Measurements from ENCODE around the gene ASXL2. TPM values are rescaled to one million over a fixed set of nuclear protein-coding genes. Genes with fewer than 3 reads are reported as not detected.

ASXL2 gene
- total and polyA plus RNA-seq, 2 of the 13 experiments (the other 11 are each of a cell fraction or from before 2014, with no cell fraction given) = 12.1 to 19.2 TPM

DNA sequence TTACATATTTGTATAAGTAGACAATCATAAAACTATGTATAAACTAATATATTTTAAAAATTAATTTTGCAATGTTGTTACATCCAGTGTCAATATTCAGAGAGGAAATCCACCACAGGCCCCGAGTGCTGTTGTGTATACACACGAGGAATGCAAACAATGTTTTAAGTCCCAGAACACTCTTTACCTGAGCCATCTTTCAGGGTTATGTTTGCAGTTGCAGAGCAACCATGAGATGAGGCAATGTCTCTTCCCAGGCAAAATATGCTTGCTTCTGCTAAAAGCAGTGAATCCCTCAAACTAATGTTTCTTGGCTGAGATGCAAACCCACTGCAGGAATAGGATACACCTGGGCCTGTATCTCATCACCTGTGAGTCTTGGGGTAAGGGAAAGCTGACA lies 91.3 kb downstream of the ASXL2 start (continued):
- TF ChIP-seq, protein P1, sequence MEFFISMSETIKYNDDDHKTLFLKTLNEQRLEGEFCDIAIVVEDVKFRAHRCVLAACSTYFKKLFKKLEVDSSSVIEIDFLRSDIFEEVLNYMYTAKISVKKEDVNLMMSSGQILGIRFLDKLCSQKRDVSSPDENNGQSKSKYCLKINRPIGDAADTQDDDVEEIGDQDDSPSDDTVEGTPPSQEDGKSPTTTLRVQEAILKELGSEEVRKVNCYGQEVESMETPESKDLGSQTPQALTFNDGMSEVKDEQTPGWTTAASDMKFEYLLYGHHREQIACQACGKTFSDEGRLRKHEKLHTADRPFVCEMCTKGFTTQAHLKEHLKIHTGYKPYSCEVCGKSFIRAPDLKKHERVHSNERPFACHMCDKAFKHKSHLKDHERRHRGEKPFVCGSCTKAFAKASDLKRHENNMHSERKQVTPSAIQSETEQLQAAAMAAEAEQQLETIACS (CRISPR knock-in tag; IDR thresholded peaks at IDR 0.05) = no peak
- TF ChIP-seq KLF16 (CRISPR knock-in tag; IDR thresholded peaks at IDR 0.05) = 0 out of 4 replicates have a peak, but pooled peaks of 1 of the 2 experiments have one; percentile 64
- TF ChIP-seq, protein P2, sequence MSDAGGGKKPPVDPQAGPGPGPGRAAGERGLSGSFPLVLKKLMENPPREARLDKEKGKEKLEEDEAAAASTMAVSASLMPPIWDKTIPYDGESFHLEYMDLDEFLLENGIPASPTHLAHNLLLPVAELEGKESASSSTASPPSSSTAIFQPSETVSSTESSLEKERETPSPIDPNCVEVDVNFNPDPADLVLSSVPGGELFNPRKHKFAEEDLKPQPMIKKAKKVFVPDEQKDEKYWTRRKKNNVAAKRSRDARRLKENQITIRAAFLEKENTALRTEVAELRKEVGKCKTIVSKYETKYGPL (CRISPR knock-in tag; IDR thresholded peaks at IDR 0.05) = no peak
- TF ChIP-seq, protein P3, sequence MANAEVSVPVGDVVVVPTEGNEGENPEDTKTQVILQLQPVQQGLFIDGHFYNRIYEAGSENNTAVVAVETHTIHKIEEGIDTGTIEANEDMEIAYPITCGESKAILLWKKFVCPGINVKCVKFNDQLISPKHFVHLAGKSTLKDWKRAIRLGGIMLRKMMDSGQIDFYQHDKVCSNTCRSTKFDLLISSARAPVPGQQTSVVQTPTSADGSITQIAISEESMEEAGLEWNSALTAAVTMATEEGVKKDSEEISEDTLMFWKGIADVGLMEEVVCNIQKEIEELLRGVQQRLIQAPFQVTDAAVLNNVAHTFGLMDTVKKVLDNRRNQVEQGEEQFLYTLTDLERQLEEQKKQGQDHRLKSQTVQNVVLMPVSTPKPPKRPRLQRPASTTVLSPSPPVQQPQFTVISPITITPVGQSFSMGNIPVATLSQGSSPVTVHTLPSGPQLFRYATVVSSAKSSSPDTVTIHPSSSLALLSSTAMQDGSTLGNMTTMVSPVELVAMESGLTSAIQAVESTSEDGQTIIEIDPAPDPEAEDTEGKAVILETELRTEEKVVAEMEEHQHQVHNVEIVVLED (CRISPR knock-in tag; IDR thresholded peaks at IDR 0.05; ENCODE audit: borderline replicate concordance) = no peak
- no peak for TF ChIP-seq ZNF296 (CRISPR knock-in tag; conservative IDR thresholded peaks at IDR 0.05)
- TF ChIP-seq, protein P4, sequence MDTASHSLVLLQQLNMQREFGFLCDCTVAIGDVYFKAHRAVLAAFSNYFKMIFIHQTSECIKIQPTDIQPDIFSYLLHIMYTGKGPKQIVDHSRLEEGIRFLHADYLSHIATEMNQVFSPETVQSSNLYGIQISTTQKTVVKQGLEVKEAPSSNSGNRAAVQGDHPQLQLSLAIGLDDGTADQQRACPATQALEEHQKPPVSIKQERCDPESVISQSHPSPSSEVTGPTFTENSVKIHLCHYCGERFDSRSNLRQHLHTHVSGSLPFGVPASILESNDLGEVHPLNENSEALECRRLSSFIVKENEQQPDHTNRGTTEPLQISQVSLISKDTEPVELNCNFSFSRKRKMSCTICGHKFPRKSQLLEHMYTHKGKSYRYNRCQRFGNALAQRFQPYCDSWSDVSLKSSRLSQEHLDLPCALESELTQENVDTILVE (CRISPR knock-in tag; IDR thresholded peaks at IDR 0.05) = no peak; the same call in 1 of the 2 replicates
- TF ChIP-seq, protein P5, sequence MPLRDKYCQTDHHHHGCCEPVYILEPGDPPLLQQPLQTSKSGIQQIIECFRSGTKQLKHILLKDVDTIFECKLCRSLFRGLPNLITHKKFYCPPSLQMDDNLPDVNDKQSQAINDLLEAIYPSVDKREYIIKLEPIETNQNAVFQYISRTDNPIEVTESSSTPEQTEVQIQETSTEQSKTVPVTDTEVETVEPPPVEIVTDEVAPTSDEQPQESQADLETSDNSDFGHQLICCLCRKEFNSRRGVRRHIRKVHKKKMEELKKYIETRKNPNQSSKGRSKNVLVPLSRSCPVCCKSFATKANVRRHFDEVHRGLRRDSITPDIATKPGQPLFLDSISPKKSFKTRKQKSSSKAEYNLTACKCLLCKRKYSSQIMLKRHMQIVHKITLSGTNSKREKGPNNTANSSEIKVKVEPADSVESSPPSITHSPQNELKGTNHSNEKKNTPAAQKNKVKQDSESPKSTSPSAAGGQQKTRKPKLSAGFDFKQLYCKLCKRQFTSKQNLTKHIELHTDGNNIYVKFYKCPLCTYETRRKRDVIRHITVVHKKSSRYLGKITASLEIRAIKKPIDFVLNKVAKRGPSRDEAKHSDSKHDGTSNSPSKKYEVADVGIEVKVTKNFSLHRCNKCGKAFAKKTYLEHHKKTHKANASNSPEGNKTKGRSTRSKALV (CRISPR knock-in tag; IDR thresholded peaks at IDR 0.05) = no peak
- TF ChIP-seq HDAC1 (CRISPR knock-in tag; IDR thresholded peaks at IDR 0.05) = peak; percentile 73
- TF ChIP-seq BCL6 (CRISPR knock-in tag; IDR thresholded peaks at IDR 0.05) = peak; percentile 73
- TF ChIP-seq MIER3 (CRISPR knock-in tag; IDR thresholded peaks at IDR 0.05; ENCODE audit: borderline replicate concordance) = peak; percentile 86; the same call in 1 of the 2 replicates
- TF ChIP-seq, protein P6, sequence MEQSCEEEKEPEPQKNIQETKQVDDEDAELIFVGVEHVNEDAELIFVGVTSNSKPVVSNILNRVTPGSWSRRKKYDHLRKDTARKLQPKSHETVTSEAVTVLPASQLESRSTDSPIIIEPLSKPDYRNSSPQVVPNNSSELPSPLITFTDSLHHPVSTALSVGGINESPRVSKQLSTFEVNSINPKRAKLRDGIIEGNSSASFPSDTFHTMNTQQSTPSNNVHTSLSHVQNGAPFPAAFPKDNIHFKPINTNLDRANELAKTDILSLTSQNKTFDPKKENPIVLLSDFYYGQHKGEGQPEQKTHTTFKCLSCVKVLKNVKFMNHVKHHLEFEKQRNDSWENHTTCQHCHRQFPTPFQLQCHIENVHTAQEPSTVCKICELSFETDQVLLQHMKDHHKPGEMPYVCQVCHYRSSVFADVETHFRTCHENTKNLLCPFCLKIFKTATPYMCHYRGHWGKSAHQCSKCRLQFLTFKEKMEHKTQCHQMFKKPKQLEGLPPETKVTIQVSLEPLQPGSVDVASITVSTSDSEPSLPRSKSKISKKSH (CRISPR knock-in tag; IDR thresholded peaks at IDR 0.05; ENCODE audit: borderline replicate concordance) = no peak
- no peak for TF ChIP-seq ZNF180 (CRISPR knock-in tag; IDR thresholded peaks at IDR 0.05; ENCODE audit: borderline replicate concordance, low read depth)
- peak; percentile 84 for TF ChIP-seq SOX5 (CRISPR knock-in tag; IDR thresholded peaks at IDR 0.05; ENCODE audit: borderline replicate concordance)
- no peak for TF ChIP-seq SRSF1 (optimal IDR thresholded peaks at IDR 0.05; ENCODE audit: low read depth, low read length)
- TF ChIP-seq FOXM1 (CRISPR knock-in tag; IDR thresholded peaks at IDR 0.05) = no peak
- peak; percentile 72 for TF ChIP-seq TCF7 (IDR thresholded peaks at IDR 0.05; ENCODE audit: low read depth)
- TF ChIP-seq CAMTA2 (CRISPR knock-in tag; IDR thresholded peaks at IDR 0.05; ENCODE audit: borderline replicate concordance) = no peak
- TF ChIP-seq MAFK (conservative IDR thresholded peaks at IDR 0.05 in 1 of 2, IDR thresholded peaks at IDR 0.05 in 1 of 2; ENCODE audit: low read length in 2 of 2) = peak; percentile 50 to 66
- no peak for TF ChIP-seq ZNF747 (CRISPR knock-in tag; IDR thresholded peaks at IDR 0.05; ENCODE audit: borderline replicate concordance)
